ENCODE results near the gene FKBP1A. TPM values are rescaled to one million over a fixed set of nuclear protein-coding genes. Genes with fewer than 3 reads are reported as not detected.

Gene FKBP1A
- total and polyA plus RNA-seq, 3 donors from 2014 or later, result 90.9 to 182 (median 122) TPM

GRCh38 chr20:1397710-1398109, 4.9 kb upstream of the FKBP1A start:
- no peak overlapping the region for H3K27ac ChIP-seq
- TF ChIP-seq CTCF (IDR thresholded peaks at IDR 0.05), result peak in 1 of 3 experiments; percentile 43
- no peak for TF ChIP-seq POLR2A (IDR thresholded peaks at IDR 0.05)
- no peaks in the 10 kb centered on the region for H3K9me3 ChIP-seq
- H3K4me3 ChIP-seq, result no peak overlapping the region
- WGBS, 2 donors, result 56 to 58% methylated on average over 4 of the region's 4 CpGs
- intact Hi-C loops (cut with DNase I; ENCODE audit: low total_unique reads), result no loop called here
- peaks cover 7% of the 10 kb centered on the region for H3K4me1 ChIP-seq
- no peak for DNase-seq
- H3K36me3 ChIP-seq (ENCODE audit: low read depth, missing control alignments), result no peaks in the 10 kb centered on the region
- no peaks in the 10 kb centered on the region for H3K27me3 ChIP-seq

- no peak overlapping the region for H3K27ac ChIP-seq
- H3K36me3 ChIP-seq (ENCODE audit: low read depth, missing control alignments), result no peaks in the 10 kb centered on the region
- H3K9me3 ChIP-seq, result no peaks in the 10 kb centered on the region
- H3K27me3 ChIP-seq, result no peaks in the 10 kb centered on the region
- no peak for DNase-seq
- 81 to 84% methylated on average over 4 of the region's 4 CpGs for WGBS, 2 donors
- TF ChIP-seq CTCF (IDR thresholded peaks at IDR 0.05), result no peak
- no peak for TF ChIP-seq POLR2A (IDR thresholded peaks at IDR 0.05)
- H3K4me1 ChIP-seq, result peaks cover 7% of the 10 kb centered on the region
- H3K4me3 ChIP-seq, result no peak overlapping the region
- intact Hi-C loops (cut with DNase I; ENCODE audit: low total_unique reads), result no loop called here
Measured at GRCh38 chr20:1396702-1397101, 3.8 kb upstream of the FKBP1A start.

GRCh38 chr20:1396264-1396663, 3.4 kb upstream of the FKBP1A start:
- peaks cover 12% of the 10 kb centered on the region for H3K4me1 ChIP-seq
- intact Hi-C loops (cut with DNase I; ENCODE audit: low total_unique reads), result no loop called here
- H3K27me3 ChIP-seq, result no peaks in the 10 kb centered on the region
- WGBS, 2 donors, result 61 to 81% methylated on average over 1 of the region's 1 CpG
- no peak overlapping the region for H3K27ac ChIP-seq
- no peak overlapping the region for H3K4me3 ChIP-seq
- TF ChIP-seq POLR2A (IDR thresholded peaks at IDR 0.05), result no peak
- TF ChIP-seq CTCF (IDR thresholded peaks at IDR 0.05), result no peak
- H3K9me3 ChIP-seq, result no peaks in the 10 kb centered on the region
- H3K36me3 ChIP-seq (ENCODE audit: low read depth, missing control alignments), result no peaks in the 10 kb centered on the region
- DNase-seq, result no peak

GRCh38 chr20:1394686-1395085, 1.8 kb upstream of the FKBP1A start:
- Histone ChIP-seq H3K27ac (no peak overlapping the region), H3K36me3 (ENCODE audit: low read depth, missing control alignments) (no peaks in the 10 kb centered on the region), H3K9me3 (no peaks in the 10 kb centered on the region), H3K4me3 (no peak overlapping the region), H3K27me3 (no peaks in the 10 kb centered on the region), H3K4me1 (peaks cover 28% of the 10 kb centered on the region)
- no peak for DNase-seq
- no peak for TF ChIP-seq POLR2A (IDR thresholded peaks at IDR 0.05)
- TF ChIP-seq CTCF (IDR thresholded peaks at IDR 0.05), result no peak
- WGBS, 2 donors, result 78 to 82% methylated on average over 2 of the region's 2 CpGs
- intact Hi-C loops (cut with DNase I; ENCODE audit: low total_unique reads), result loop anchor here (5.0 kb wide), 1 partner anchor 67 kb away; the partner anchor contains the start of gene SDCBP2

- no peak for TF ChIP-seq POLR2A (IDR thresholded peaks at IDR 0.05)
- TF ChIP-seq CTCF (IDR thresholded peaks at IDR 0.05), result no peak
- Histone ChIP-seq H3K9me3 (no peaks in the 10 kb centered on the region), H3K36me3 (ENCODE audit: low read depth, missing control alignments) (no peaks in the 10 kb centered on the region), H3K27me3 (no peaks in the 10 kb centered on the region), H3K27ac (peak overlapping the region in 1 of 2 donors; percentile 86), H3K4me3 (peak overlapping the region; percentile 90 to 95), H3K4me1 (peaks cover 35% of the 10 kb centered on the region)
- WGBS, 2 donors, result 42 to 50% methylated on average over 7 of the region's 7 CpGs
- no peak for DNase-seq
- intact Hi-C loops (cut with DNase I; ENCODE audit: low total_unique reads), result loop anchor here (5.0 kb wide), 1 partner anchor 66 kb away; the partner anchor contains the start of gene SDCBP2
Measured at GRCh38 chr20:1393507-1393882, 641 bp upstream of the FKBP1A start.

Data from testis (tissue), 3 donors.